ENCODE data around the gene C2orf15. TPM values are rescaled to one million over a fixed set of nuclear protein-coding genes. Genes with fewer than 3 reads are reported as not detected.

C2orf15 gene
- total and polyA plus RNA-seq, 9 of the 15 experiments (the other 6 are each of a cell fraction or from before 2014, with no cell fraction given) = 0.04 to 0.27 (median 0.15) TPM; not detected in 1

DNA sequence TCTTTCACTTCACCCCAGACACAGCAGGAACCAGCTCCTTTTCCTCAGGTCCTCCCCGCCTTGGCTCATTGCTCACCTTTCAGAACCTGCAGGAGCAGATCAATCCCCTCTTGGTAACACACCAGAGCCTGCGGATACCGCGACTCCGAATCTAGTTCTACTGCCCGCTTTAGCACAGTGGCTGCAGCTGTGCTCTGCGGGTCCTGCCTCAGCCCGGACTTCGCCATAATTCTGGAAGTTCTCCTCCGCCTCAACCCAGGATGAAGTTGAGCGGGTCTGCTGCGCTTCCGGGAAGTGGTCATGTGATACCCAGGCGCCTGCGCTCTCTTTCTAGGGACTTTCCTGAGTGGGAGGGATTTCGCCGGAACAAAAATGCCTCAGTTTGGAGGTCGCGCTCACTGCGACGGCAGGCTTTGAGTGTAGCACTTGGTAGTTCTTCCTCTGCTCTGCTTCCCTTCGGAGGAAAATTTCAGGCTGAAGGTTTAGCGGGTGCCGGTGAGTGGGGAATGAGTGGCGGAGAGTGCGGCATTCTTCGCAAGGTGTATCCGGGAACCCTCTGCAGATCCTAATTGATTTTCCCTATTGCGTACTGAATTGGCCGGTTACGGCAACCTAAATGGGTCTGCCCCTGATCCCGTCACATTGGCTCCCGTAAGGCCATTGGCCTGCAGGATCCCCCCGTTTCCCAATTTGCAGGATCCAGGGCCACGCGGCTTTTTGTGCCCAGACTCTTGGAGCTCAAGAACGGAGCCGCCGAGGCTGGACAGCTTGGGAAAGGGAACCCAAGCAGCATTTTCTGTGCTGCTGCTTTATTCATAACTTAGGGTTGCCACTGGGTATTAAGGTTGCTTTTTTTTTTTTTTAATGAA, 39.5 kb downstream of the C2orf15 start, which contains the start of the genes MITD1 and MRPL30 (continued):
- TF ChIP-seq MIER1 (IDR thresholded peaks at IDR 0.05; ENCODE audit: low read depth) (no peak), FOSL1 (tag; conservative IDR thresholded peaks at IDR 0.05) (no peak), BMI1 (IDR thresholded peaks at IDR 0.05; ENCODE audit: low read length) (no peak), GTF3C2 (IDR thresholded peaks at IDR 0.05; ENCODE audit: borderline replicate concordance, extremely low read depth, insufficient read length) (no peak), SFPQ (IDR thresholded peaks at IDR 0.05; ENCODE audit: low read depth, low read length) (no peak), RUNX1 (IDR thresholded peaks at IDR 0.05; ENCODE audit: low read depth) (no peak), HINFP (tag; conservative IDR thresholded peaks at IDR 0.05; ENCODE audit: low read depth) (no peak), ETV1 (tag; conservative IDR thresholded peaks at IDR 0.05; ENCODE audit: low read depth) (peak; percentile 85), ZNF253 (CRISPR knock-in tag; conservative IDR thresholded peaks at IDR 0.05) (no peak), DEAF1 (CRISPR knock-in tag; IDR thresholded peaks at IDR 0.05) (no peak), SMARCA5 (IDR thresholded peaks at IDR 0.05) (no peak), SOX6 (IDR thresholded peaks at IDR 0.05) (peak; percentile 79), NCOA6 (IDR thresholded peaks at IDR 0.05) (no peak)
- TF ChIP-seq, protein P1, sequence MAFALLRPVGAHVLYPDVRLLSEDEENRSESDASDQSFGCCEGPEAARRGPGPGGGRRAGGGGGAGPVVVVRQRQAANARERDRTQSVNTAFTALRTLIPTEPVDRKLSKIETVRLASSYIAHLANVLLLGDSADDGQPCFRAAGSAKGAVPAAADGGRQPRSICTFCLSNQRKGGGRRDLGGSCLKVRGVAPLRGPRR (CRISPR knock-in tag; IDR thresholded peaks at IDR 0.05) = no peak
- TF ChIP-seq, protein P2, sequence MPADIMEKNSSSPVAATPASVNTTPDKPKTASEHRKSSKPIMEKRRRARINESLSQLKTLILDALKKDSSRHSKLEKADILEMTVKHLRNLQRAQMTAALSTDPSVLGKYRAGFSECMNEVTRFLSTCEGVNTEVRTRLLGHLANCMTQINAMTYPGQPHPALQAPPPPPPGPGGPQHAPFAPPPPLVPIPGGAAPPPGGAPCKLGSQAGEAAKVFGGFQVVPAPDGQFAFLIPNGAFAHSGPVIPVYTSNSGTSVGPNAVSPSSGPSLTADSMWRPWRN (IDR thresholded peaks at IDR 0.05; ENCODE audit: low read depth) = no peak
- TF ChIP-seq, protein P3, sequence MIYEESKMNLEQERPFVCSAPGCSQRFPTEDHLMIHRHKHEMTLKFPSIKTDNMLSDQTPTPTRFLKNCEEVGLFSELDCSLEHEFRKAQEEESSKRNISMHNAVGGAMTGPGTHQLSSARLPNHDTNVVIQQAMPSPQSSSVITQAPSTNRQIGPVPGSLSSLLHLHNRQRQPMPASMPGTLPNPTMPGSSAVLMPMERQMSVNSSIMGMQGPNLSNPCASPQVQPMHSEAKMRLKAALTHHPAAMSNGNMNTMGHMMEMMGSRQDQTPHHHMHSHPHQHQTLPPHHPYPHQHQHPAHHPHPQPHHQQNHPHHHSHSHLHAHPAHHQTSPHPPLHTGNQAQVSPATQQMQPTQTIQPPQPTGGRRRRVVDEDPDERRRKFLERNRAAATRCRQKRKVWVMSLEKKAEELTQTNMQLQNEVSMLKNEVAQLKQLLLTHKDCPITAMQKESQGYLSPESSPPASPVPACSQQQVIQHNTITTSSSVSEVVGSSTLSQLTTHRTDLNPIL (CRISPR knock-in tag; IDR thresholded peaks at IDR 0.05) = no peak
